OCI-M2 (cell line): ENCODE results near the gene SATB1.
"Not testable (repeated sequence)": the region's sequence is repeated elsewhere in the genome, so short reads cannot be mapped to it uniquely, and the experiment has no call there.

Source experiments
- DNase-seq: peaks from one replicate; lab custom pipeline; 2025; ENCODE audit not compliant: unreplicated experiment; lab: John Stamatoyannopoulos, UW

SATB1 gene

DNA sequence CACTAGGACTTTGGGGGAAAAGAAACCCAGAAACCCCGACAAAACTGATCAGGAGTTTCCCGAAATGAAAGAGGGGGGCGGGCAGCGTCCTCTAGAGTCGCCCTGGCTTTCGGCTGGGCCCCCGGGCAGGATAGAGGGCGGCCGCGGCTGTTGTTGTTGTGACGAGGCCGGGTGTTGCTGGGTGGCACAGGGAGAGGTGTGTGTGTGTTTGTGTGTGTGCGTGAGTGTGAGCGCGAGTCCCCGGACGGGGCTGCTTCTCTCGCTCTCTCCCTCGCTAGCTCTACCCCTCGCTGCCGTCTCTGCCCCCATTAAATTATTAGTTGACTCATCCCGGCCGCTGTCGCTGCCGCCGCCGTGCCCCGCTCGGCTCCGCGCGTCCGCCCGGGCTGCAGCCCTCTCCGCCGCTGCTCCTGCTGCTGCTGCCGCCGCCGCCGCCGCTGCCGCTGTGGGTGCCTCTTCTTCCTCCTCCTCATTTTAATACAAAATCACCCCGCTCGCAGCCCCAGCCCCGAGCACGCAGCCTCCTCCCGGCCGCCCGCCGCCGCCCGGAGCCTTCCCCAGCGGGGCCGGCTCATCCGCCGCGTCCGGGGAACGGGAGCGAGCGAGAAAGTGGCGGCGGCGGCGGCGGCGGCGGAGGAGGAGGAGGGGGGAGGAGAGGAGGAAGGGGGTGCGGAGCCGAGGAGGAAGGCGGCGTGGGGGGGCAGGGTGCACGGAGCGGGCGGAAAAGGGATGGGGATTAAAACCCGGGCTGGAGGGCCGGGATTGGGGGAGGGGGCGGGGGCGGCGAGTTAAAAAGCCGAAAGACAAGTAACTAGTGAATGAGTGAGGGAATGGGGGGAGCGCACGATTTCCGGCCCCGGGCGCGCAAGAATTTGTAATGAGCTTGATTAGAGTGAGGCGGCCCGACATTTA, at the start of gene SATB1:
SATB1 (minus strand) TSS at position 611 of the 912 bp plus-strand sequence. CDS start 4,372 bp downstream, outside the sequence.
- DNase-seq = no peak

- DNase-seq = no peak
Measured at GRCh38 chr3:18474202-18474601, 49.1 kb upstream of the SATB1 start.

GRCh38 chr3:18469775-18470174, 44.6 kb upstream of the SATB1 start:
- no peak for DNase-seq

GRCh38 chr3:18466136-18466535, 41.0 kb upstream of the SATB1 start:
- DNase-seq = no peak

DNA sequence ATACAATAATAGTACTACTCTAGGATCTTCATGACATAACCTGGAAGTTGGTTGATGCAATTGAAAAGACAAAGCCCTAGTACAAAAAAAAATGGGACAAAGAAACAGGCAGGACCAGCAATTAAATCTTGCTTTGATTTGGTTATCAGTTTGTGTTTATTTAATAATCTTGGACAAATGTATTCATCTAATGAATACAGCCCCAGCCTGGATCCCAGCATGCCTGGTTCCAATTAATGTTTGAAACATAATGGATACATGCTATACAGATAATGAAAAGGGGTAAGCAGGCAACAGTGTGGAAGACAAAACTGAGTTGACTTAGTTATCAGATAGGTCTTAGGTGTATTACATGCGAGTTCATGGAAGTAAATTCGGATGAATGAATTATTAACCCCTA, 29.6 kb upstream of the SATB1 start:
- DNase-seq = no peak

GRCh38 chr3:18449618-18450017, 24.5 kb upstream of the SATB1 start:
- not testable (repeated sequence) for DNase-seq

DNA sequence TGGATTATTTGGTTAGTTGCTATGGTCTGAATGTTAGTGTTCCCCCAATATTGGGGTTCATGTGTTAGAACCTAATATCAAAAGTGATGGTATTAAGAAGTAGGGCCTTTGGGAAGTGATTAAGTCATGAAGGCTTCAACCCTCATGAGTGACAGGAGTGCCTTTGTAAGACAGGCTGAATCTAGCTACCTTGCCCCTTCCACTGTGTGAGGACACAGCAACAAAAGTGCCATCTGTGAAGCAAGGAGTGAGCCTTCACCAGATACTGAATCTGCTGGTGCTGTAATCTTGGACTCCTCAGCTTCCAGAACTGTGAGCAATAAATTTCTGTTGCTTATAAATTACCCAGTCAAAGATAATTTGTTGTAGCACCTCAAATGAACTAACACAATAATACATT, 22.6 kb upstream of the SATB1 start:
- DNase-seq = no peak

GRCh38 chr3:18446149-18446825, 21.1 kb upstream of the SATB1 start:
- DNase-seq = no peak

DNA sequence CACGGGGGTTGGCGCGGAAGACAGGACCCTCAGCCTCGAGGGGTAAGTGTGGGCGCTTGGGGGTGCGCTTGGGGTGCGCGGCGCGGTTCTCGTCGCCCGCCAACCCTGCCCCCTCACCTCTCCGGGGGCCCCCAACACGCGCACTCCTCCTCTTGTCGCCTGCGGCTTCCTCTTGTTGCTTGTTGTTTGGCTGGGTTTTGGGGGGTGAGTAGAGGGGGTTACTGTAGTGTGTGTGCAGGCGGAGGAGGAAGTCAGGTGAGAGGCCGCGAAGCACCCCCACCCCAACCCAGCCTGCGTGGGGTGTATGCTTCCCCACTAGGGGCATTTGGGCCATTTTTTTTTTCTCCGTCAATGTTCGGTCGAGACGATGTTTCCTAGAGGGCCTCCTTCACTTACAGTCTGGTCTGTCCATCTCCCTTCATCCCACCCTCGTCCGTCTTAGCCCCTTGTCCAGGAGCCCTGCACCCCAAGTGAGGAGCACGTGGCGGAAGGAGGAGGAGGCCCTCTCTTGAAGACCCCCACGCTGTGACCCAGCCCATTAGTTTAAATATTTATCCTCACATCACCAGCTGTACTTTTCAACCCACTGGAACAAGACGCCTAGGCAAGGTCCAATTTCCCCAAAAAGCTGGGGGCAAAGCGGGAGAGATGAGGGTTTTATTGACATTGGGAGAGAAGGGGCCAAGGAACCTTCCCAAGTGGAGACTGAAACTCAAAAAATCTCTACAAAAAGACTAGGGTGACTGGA, 20.4 kb upstream of the SATB1 start:
- no peak for DNase-seq

DNA sequence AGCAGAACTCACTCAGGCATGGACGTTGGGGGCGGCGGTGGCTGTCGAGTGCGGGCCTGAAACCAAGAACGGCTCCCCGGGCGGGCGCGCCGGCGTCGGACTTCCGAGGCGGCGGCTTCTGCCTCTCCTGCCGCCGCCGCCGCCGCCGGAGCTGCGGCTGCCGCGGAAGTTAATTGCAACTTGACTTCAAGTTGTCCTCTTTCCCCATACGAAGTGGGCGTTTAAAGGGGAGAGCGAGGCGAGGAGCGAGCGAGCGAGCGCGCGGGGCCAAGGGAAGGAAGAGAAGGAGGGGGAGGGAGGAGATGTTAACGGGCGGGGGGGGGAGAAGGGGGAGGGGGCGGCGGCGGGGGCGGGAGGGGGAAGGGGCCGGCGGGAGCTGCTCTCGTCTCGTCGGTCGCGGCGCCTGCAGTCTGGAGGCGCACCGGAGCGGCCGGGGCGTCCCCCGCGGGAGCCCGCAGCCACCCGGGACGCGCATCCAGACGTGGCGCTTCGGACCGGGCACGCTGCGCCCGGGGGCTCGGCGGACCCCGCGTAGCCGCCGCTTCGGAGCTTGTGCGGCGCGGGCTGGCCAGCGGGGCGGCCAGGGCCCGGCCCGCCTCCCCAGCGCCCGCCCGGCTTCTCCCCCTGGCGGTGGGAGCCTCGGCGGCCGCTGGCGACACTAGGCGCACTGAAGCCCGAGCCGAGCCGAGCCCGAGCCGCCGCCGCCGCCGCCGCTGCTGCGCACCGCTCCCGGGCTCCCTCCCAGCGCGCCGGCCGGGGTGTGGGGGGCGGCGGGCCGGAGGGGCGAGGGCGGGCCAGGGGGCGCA, 19.7 kb upstream of the SATB1 start:
- DNase-seq = no peak

DNA sequence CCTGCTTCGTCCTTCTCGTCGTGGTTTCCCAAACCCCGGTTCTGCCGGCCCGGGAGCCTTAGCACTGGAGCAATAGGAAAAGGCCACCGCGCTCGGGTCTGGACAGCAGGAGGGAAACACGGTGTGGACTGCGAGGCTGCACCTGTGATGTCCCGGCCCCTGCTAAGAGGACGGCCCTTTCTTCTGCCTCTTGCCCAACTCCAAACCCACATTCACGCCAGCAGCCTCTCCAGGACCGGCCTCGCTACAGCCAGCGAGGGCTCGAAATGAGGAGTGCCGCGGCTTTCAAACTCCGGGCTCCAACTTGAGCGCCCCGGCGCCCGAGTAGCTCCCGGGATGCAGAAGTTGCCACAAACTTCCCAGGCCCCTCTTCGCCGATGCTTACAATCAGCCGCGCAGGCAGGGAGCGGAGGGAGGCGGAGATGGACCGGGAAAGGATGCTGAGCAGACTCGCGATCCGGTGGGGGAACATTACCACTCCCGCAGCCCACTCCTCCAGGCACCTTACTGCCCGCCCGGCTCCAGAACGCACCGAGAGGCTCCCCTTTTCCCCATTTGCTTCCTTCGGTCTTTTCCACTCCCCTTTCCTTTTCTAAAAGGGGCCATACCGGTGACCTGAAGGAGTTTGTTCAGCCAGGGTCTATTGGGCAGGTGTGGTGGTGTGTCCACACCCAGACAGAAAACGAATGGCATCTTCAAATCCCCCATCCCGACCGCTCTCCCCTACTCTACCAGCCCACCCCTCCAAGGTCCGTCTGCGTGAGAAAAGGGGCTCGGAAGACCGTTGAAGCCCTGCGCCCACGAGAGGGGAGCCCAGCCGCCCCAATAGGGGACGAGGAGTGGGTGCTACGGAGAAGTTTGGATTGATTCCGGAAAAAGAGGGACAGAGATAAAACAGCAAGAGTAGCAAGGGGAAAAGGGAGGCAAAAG, 18.8 kb upstream of the SATB1 start:
- DNase-seq = no peak

DNA sequence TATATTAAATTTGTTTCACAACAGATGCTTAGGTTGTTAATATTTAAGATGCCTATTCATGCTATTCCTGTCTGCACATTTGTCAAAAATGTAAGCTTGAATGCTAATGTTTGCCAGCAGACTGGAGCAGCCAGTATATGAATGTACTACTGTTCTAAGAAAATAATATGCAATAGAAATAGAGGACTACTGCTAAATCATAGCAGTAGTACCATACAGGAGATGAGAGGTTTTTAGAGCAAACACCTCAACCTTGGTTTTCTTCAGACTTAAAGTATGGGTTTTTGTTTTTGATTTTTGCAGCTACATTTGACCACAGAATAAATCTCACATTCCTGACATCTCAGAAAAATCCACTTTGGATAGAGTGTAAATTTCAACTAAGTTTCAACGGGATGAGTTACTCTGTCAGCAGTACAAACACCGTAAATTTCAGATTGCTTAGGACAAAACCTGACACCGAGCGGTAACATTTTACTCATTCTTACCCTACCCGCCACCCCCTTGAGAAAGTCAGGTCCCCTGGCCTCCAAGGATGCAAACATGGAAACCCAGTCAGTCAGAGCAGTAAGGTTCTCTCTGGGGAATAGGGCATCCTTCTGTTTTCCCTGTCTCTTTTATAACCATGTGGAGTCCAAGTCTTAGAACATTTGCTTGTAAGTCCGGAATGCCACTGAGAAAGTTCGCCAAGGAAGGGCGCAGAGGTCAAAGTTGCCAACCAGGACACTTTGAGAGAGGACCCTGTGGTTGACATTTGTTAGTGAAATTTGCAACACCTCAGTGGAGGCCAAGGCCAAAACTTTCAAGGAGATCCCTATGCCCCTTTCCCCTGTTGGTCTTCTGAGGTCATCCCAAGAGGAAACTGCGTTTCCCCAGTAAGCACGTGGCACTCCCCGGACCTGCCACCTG, 17.9 kb upstream of the SATB1 start:
- DNase-seq = no peak

GRCh38 chr3:18441551-18441950, 16.4 kb upstream of the SATB1 start:
- no peak for DNase-seq

GRCh38 chr3:18440066-18440722, 15.1 kb upstream of the SATB1 start:
- DNase-seq = no peak

- DNase-seq = no peak
Measured at GRCh38 chr3:18439281-18439680, 14.1 kb upstream of the SATB1 start.

GRCh38 chr3:18438586-18438985, 13.4 kb upstream of the SATB1 start:
- no peak for DNase-seq

GRCh38 chr3:18436213-18436612, 11.1 kb upstream of the SATB1 start:
- DNase-seq = no peak

DNA sequence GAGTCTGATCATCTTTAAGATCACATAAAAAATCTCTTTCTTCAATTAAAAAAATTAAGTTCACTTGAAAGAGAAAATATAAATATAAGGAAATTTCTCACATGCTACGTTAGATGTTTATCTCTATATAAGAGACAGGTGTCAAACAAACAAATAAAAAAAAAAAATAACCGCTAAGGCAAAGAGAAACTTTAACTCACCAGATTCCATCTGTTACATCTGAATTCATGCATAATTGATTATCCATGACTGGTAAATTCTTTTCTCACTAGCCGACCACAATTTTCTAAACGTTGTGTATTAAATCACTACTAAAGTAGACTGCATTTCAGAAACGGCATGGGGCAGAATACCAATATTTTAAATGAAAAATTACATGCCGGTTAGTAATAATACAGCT, 9.6 kb upstream of the SATB1 start:
- DNase-seq = no peak
